H4 (cell line): ENCODE results near the gene DLG2. TPM values are rescaled to one million over a fixed set of nuclear protein-coding genes. Genes with fewer than 3 reads are reported as not detected.

Experiments
- DNase-seq: peaks from one replicate; pipeline ENCODE4 v3.0.0-alpha.2; 2015; ENCODE audit warnings: low spot score
- total RNA-seq: library from RNA; depleted of rRNA; stranded (reverse); fragments of >200 nt; shearing (Covaris generic); gene quantifications from 2 replicates; pipeline ENCODE4 v1.2.3, GENCODE V29; 2014

The DLG2 gene
- total RNA-seq, 1 experiment from 2014 or later, result 2.6 TPM

- DNase-seq, result no peak
These were observed 1063.8 kb downstream of the DLG2 start for GRCh38 chr11:84563356-84563755.

DNA sequence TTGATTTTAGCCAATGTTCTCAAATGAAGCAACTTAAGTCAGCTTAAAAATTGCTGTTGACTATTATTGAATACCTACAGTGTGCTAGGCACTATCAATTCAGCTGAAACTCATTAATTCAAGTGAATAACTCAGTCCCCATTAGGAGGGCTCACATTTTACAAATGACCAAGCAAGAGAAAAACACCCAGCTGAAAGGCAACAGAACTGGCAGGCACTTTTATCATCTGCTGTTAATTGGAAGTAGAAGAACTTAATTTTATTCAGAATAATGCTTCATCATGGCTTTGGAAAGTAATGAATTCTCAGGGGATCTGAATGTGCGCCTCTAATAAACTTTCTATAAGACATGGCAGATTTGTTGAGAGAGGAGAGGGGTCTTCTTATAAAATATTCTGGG is 1066.9 kb downstream of the DLG2 start:
- DNase-seq, result no peak

GRCh38 chr11:84558085-84558905 is 1068.8 kb downstream of the DLG2 start:
- peak; percentile 57 for DNase-seq

DNA sequence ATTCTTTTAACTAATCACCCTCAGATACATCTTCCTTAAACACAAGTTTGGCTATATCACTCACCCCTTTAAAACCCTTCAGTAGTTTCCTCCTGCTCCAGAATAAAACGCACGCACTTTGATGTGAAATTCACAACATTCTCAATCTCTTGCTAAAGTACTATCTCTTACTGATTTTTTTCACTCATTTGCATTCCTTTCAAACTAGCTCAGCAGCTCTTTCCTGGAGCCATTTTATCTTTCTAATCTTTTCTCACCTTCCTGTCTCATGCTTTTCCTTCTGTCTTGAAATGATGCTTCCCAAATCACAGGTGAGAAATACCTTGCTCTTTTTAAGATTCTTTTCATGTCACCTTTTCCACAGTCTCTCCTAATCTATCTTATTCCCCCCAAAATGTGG is 1074.4 kb downstream of the DLG2 start:
- no peak for DNase-seq

- no peak for DNase-seq
These were observed 1077.9 kb downstream of the DLG2 start for GRCh38 chr11:84549217-84549616.

GRCh38 chr11:84544566-84544965 is 1082.6 kb downstream of the DLG2 start:
- DNase-seq, result no peak

DNA sequence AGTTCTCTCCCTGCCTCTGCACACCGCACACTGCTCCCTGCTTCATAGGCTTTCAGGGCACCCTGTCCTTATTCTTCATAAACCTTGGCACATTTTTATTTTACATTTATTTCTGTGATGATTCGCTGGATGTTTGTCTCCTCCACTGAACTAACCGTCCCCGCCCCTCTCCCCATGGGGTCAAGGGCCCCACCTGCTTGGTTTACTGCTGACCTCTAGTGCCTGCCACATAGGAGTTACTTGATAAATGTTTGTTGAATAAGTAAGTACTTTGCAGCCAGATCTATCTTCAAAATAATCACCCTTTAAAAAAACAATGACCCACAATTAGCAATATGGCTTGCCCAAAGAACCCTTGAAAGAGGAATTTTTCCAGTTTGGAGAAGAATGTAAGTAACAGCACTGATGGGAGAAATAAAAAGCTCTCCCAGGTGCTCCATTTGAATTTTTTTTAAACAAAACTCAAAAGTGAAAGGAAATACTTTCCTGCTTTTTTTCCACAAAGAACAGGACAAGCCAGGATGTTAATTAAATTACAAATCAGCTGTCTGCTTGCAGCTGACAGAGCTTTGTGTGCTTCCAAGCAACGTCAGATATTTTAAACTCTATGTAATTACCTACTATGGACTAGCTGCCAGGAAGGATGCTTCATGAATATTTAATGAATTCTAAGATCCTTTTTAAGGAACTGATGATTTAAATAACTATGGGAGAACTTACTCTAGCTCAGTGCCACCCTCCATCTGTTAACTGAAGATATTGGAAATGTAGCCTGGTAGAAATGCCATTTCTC is 1083.6 kb downstream of the DLG2 start:
- DNase-seq, result no peak

DNA sequence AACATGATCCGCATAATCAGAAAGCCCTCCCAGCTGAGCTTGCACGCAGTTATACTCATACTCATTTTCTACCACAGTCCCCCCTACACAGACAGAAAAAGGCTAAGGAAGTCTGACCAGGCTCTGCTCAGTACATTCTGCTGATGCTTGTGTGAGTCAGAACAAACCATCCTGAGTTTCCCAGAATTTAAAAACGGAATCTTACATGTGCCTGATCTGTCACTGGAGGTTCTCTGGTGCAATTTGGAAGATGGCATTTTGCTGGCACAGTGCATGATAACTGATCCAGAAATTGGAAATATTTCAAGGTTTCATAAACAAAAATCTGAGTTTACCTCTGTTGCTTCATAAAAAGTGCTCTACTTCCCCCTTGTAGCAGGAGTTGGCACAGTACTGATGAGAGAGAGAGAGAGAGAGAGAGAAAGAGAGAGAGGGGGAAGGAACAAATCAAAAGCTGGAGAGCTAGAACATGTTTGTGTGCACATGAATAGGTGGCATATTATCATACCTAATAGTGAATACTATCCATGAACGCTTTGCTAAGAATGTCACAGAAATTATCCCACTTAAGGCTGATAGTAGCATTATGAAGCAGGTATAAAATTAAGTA is 1085.3 kb downstream of the DLG2 start:
- no peak for DNase-seq

DNA sequence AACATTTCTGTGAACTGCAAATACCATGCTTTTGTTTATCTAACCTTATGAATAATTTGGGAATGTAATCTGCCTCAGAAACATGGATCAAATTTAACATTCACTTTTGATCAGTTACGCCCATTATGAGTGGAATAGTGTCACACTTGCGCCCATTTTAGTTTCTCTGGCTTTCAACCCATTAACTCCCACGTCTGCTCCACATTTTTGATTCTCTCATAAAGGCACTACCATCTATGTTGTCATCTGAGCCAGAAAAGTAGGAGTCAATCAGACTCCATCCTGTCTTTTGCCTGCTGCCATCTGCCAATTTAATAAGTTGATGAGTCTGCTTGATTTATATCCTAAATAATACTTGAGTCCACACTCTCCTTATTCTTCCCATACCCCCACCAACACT is 1090.7 kb downstream of the DLG2 start:
- no peak for DNase-seq

- no peak for DNase-seq
These were observed 1094.8 kb downstream of the DLG2 start for GRCh38 chr11:84532364-84532763.

DNA sequence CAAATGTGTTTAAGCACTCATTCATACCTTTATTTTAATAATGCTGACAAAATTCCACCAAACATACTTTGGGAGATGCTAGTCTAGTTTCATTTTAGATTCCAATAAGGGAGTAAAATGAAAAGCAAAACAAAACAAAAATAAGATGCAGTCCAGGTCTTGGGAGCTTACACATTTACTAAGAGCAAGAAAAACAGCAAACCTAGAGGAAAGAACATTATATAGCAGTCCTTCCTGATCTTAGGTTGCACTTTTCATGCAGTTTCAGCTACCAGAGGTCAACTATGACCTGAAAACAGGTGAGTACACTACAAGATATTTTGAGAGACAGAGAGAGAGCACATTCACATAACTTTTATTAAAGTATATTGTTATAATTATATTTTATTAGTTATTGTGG is 1100.9 kb downstream of the DLG2 start:
- no peak for DNase-seq

- peak; percentile 22 for DNase-seq
These were observed 1102.6 kb downstream of the DLG2 start for GRCh38 chr11:84524422-84525051.

GRCh38 chr11:84522331-84522730 is 1104.8 kb downstream of the DLG2 start:
- no peak for DNase-seq

- no peak for DNase-seq
These were observed 1108.4 kb downstream of the DLG2 start for GRCh38 chr11:84518631-84519183.

DNA sequence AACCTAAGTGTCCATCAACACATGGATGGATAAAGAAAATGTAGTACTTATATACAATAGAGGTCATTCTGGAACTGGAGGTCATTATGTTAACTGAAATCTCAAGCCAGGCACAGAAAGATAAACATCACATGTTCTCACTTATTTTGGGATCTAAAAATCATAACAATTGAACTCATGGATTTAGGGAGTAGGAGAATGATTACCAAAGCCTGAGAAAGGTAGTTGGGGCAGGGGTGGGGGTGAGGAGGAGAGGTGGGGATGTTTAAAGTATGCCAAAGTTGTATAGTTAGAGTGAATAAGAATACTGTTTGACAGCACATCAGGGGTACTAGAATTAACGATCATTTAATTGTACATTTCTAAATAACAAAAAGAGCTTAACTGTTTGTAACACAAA is 1112.7 kb downstream of the DLG2 start:
- no peak for DNase-seq

- DNase-seq, result no peak
These were observed 1123.6 kb downstream of the DLG2 start for GRCh38 chr11:84503503-84503902.

- no peak for DNase-seq
These were observed 1125.4 kb downstream of the DLG2 start for GRCh38 chr11:84501750-84502149.

GRCh38 chr11:84497981-84498411 is 1129.1 kb downstream of the DLG2 start:
- no peak for DNase-seq

DNA sequence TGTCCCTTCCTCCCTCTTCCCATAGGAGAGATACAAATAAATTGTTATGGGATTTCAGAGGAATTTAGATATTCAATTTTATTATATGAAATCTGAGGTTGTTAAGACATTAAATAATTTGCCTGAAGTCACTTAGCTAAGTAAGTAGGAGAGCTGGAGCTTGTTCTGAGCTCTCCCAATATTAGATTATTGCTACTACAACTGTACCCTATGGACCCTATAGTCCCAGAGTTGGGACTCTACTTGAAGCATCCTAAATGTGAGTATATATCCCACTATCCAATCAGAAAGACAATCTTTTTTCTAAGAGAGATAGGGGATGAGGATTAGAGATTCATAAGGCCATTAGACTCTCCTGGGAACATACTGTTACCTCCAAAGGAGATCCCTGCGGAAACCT is 1130.0 kb downstream of the DLG2 start:
- no peak for DNase-seq

- no peak for DNase-seq
These were observed 1131.0 kb downstream of the DLG2 start for GRCh38 chr11:84496122-84496521.

- no peak for DNase-seq
These were observed 1147.0 kb downstream of the DLG2 start for GRCh38 chr11:84480131-84480530.

DNA sequence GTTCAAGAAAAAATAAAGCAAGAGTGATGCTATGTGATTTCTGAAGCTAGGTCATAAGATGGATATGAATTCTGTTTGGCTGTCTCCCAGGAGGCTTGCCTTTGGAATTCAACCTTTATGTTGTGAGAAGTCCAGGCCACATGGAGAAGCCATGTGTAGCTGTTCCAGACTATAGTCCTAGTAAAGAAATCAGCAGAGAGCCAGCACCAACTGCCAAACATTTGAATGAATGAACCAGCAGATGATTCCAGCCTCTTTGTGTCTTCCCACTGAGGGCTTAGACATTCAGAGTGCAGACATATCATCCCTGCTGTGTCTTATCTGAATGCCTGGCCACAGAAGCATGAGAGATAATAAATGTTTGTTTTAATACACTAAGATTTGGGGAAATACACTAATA is 1150.6 kb downstream of the DLG2 start:
- DNase-seq, result no peak
